ENCODE results near the gene INTS14. TPM values are rescaled to one million over a fixed set of nuclear protein-coding genes. Genes with fewer than 3 reads are reported as not detected.
A peak's percentile ranks its signal among the peaks of the same experiment; 100 is the strongest.

INTS14 gene
- total RNA-seq, 1 donor from 2014 or later, result 49.0 TPM

DNA sequence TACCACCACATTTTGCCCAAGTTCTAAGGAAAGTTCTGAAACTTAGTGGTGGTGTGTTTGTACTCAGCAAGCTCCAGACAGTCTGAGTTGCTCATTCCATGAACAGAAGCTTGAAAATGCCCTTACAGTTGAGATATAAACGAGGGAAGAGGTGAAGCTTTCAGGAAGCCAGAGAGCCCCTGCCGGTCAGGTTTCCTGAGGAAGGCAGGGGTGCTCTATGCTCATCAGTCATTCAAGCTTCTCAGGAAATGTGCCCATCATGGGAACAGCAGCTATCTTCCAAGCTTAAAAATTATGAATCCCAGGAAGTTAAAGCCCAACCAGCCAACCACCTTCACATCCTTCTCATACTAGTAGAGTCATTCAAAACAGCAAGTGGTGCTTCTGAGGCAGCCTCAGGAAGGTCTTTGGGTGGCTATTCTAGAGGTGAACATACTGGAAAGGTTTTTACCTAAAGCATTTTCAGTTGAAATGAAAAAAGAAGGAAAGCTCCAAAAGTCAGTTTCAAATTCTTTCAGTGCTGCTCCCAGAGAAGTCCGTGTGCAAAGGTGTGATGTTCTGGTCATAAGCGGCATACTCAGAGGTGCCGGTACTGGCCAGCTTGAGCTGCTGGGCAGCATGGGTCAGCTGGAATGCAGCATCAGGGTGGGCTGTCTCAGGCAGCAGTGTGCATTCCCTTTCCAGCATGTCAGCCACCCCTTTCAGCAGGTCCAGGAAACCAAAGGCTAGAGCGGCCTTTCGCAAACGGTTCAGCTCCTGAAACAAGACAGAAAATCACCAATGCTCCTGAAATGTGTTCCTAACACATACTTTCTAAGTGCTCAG is 31.8 kb downstream of the INTS14 start:
- TF ChIP-seq, protein P1, sequence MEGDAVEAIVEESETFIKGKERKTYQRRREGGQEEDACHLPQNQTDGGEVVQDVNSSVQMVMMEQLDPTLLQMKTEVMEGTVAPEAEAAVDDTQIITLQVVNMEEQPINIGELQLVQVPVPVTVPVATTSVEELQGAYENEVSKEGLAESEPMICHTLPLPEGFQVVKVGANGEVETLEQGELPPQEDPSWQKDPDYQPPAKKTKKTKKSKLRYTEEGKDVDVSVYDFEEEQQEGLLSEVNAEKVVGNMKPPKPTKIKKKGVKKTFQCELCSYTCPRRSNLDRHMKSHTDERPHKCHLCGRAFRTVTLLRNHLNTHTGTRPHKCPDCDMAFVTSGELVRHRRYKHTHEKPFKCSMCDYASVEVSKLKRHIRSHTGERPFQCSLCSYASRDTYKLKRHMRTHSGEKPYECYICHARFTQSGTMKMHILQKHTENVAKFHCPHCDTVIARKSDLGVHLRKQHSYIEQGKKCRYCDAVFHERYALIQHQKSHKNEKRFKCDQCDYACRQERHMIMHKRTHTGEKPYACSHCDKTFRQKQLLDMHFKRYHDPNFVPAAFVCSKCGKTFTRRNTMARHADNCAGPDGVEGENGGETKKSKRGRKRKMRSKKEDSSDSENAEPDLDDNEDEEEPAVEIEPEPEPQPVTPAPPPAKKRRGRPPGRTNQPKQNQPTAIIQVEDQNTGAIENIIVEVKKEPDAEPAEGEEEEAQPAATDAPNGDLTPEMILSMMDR (IDR thresholded peaks at IDR 0.05; ENCODE audit: unreplicated experiment), result no peak
- Mint-ChIP-seq H3K4me1 (peaks cover 12% of the 10 kb centered on the region), H3K27ac (peak overlapping the region; percentile 43), H3K27me3 (ENCODE audit: low read depth) (no peaks in the 10 kb centered on the region), H3K9me3 (no peaks in the 10 kb centered on the region), H3K36me3 (peaks cover 39% of the 10 kb centered on the region), H3K4me3 (no peak overlapping the region)
- no peak for DNase-seq (ENCODE audit: low spot score in 2 of 2, unreplicated experiment in 2 of 2)

GRCh38 chr15:65577129-65577996 is 33.6 kb downstream of the INTS14 start:
- Mint-ChIP-seq H3K27ac (peak overlapping the region; percentile 77), H3K4me1 (peaks cover 12% of the 10 kb centered on the region), H3K27me3 (ENCODE audit: low read depth) (no peaks in the 10 kb centered on the region), H3K9me3 (no peaks in the 10 kb centered on the region), H3K4me3 (no peak overlapping the region), H3K36me3 (peaks cover 30% of the 10 kb centered on the region)
- DNase-seq (ENCODE audit: low spot score in 2 of 2, unreplicated experiment in 2 of 2), result no peak
- TF ChIP-seq, protein P1 (IDR thresholded peaks at IDR 0.05; ENCODE audit: unreplicated experiment), result no peak

DNA sequence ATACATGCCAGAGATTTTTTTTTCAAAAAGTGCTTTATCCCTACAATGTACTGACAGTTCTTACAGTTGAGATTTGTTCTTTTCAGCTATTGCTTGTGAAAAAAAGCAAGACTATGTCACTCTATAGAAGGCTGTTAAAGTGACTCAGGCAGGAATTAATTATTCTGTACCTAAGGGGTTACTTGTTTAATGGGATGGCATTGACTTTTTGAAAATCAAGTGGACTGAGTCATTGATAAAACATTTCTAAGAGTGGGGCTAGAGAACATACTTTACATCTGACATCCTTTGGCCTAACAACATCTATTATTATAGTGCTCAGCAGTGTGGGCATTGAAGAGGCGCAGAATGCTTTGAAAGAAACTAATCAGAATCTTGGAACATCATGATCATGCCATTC is 34.3 kb downstream of the INTS14 start:
- Mint-ChIP-seq H3K27me3 (ENCODE audit: low read depth) (no peaks in the 10 kb centered on the region), H3K27ac (peak overlapping the region; percentile 77), H3K9me3 (no peaks in the 10 kb centered on the region), H3K4me1 (peaks cover 12% of the 10 kb centered on the region), H3K36me3 (peaks cover 26% of the 10 kb centered on the region), H3K4me3 (no peak overlapping the region)
- TF ChIP-seq, protein P1 (IDR thresholded peaks at IDR 0.05; ENCODE audit: unreplicated experiment), result no peak
- no peak for DNase-seq (ENCODE audit: low spot score in 2 of 2, unreplicated experiment in 2 of 2)

DNA sequence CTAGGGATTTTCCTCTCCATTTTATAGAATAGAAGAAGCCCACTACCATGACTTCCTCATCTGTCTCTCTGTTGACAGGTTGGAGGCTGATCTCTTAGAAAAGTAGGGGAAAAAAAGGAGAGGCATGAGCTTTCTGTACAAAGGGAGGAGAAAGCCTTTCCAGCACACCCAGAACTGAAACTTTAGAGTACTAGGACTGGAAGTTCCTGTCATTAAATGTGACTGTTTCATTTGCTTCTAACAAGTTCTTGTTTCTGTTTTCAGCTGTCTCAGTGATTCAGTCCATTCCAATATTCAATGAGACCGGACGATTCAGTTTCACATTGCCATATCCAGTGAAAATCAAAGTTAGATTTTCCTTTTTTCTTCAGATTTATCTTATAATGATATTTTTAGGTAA is 39.0 kb downstream of the INTS14 start:
- Mint-ChIP-seq H3K36me3 (peaks cover 44% of the 10 kb centered on the region), H3K4me3 (no peak overlapping the region), H3K9me3 (peaks cover under 1% of the 10 kb centered on the region)

DNA sequence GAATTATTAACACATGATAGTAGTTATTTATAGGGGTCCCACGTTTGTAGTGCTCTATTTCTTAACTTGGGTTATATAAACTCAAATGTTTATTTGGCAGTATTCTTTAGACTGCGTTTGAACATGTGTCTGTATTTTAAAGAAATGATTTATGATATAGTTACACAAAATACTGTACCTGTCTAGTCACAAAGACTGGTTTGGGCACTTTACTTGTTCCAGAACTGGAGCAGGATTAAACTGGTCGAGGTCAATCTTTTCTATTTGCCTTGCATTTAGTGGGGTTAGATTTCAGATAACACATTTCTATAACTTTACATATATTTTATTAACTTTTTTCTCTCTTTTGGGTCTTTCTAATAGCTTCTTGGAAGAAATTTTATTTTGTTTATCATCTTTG is 41.2 kb downstream of the INTS14 start:
- Mint-ChIP-seq H3K4me3 (no peak overlapping the region), H3K27me3 (ENCODE audit: low read depth) (no peaks in the 10 kb centered on the region), H3K4me1 (peaks cover 4% of the 10 kb centered on the region), H3K36me3 (peaks cover 60% of the 10 kb centered on the region), H3K27ac (peak overlapping the region; percentile 50), H3K9me3 (peaks cover 15% of the 10 kb centered on the region)
- TF ChIP-seq, protein P1 (IDR thresholded peaks at IDR 0.05; ENCODE audit: unreplicated experiment), result no peak
- DNase-seq (ENCODE audit: low spot score in 2 of 2, unreplicated experiment in 2 of 2), result no peak

More for the DNA sequence above, 39.0 kb downstream of the INTS14 start:
- DNase-seq (ENCODE audit: low spot score in 2 of 2, unreplicated experiment in 2 of 2), result no peak
- H3K27me3 Mint-ChIP-seq (ENCODE audit: low read depth), result no peaks in the 10 kb centered on the region
- peaks cover 11% of the 10 kb centered on the region for H3K4me1 Mint-ChIP-seq
- TF ChIP-seq, protein P1 (IDR thresholded peaks at IDR 0.05; ENCODE audit: unreplicated experiment), result no peak
- no peak overlapping the region for H3K27ac Mint-ChIP-seq
